ENCODE results near the gene LENG8. TPM values are rescaled to one million over a fixed set of nuclear protein-coding genes. Genes with fewer than 3 reads are reported as not detected.

LENG8 gene
- total and polyA plus RNA-seq, 2 of the 13 experiments (the other 11 are each of a cell fraction or from before 2014, with no cell fraction given): 14.3 to 41.9 TPM

GRCh38 chr19:54439174-54439851 is 9.7 kb upstream of the LENG8 start (continued):
- TF ChIP-seq ZBTB49 (CRISPR knock-in tag; IDR thresholded peaks at IDR 0.05; ENCODE audit: borderline replicate concordance) (no peak), ZNF143 (CRISPR knock-in tag; IDR thresholded peaks at IDR 0.05) (no peak), ZNF460 (CRISPR knock-in tag; IDR thresholded peaks at IDR 0.05; ENCODE audit: borderline replicate concordance) (no peak), MAZ (IDR thresholded peaks at IDR 0.05; ENCODE audit: borderline replicate concordance, low read depth, low read length) (no peak), MAZ (CRISPR knock-in tag; IDR thresholded peaks at IDR 0.05; ENCODE audit: low read depth) (no peak), NR2F1 (CRISPR knock-in tag; IDR thresholded peaks at IDR 0.05) (no peak), MYC (CRISPR knock-in tag; IDR thresholded peaks at IDR 0.05; ENCODE audit: borderline replicate concordance) (0 out of 2 replicates have a peak, but pooled peaks have one; percentile 24), ZNF317 (CRISPR knock-in tag; IDR thresholded peaks at IDR 0.05) (no peak), BRD4 (CRISPR knock-in tag; IDR thresholded peaks at IDR 0.05) (no peak), CREB1 (IDR thresholded peaks at IDR 0.05) (no peak), CREB1 (CRISPR knock-in tag; IDR thresholded peaks at IDR 0.05) (no peak), ZNF281 (CRISPR knock-in tag; IDR thresholded peaks at IDR 0.05; ENCODE audit: borderline replicate concordance) (no peak), ATM (IDR thresholded peaks at IDR 0.05; ENCODE audit: borderline replicate concordance) (no peak), ZNF713 (CRISPR knock-in tag; IDR thresholded peaks at IDR 0.05) (no peak), SALL1 (CRISPR knock-in tag; IDR thresholded peaks at IDR 0.05) (peak; percentile 25; the same call in 1 of the 2 replicates), RAD21 (CRISPR knock-in tag; IDR thresholded peaks at IDR 0.05) (peak; percentile 44; the same call in 1 of the 2 replicates), HCFC1 (IDR thresholded peaks at IDR 0.05; ENCODE audit: low read depth, low read length) (no peak), ZBTB33 (CRISPR knock-in tag; IDR thresholded peaks at IDR 0.05) (peak; percentile 96), XRCC5 (optimal IDR thresholded peaks at IDR 0.05; ENCODE audit: low read length) (peak; percentile 54), HIVEP1 (CRISPR knock-in tag; IDR thresholded peaks at IDR 0.05) (no peak)
- TF ChIP-seq, protein P1, sequence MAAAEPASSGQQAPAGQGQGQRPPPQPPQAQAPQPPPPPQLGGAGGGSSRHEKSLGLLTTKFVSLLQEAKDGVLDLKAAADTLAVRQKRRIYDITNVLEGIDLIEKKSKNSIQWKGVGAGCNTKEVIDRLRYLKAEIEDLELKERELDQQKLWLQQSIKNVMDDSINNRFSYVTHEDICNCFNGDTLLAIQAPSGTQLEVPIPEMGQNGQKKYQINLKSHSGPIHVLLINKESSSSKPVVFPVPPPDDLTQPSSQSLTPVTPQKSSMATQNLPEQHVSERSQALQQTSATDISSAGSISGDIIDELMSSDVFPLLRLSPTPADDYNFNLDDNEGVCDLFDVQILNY (CRISPR knock-in tag; conservative IDR thresholded peaks at IDR 0.05): no peak
- TF ChIP-seq, protein P2, sequence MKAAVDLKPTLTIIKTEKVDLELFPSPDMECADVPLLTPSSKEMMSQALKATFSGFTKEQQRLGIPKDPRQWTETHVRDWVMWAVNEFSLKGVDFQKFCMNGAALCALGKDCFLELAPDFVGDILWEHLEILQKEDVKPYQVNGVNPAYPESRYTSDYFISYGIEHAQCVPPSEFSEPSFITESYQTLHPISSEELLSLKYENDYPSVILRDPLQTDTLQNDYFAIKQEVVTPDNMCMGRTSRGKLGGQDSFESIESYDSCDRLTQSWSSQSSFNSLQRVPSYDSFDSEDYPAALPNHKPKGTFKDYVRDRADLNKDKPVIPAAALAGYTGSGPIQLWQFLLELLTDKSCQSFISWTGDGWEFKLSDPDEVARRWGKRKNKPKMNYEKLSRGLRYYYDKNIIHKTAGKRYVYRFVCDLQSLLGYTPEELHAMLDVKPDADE (CRISPR knock-in tag; IDR thresholded peaks at IDR 0.05): no peak

Data from HepG2 (cell line).